Measurements from ENCODE around the gene IFIT1B. TPM values are rescaled to one million over a fixed set of nuclear protein-coding genes. Genes with fewer than 3 reads are reported as not detected.
"Not testable (repeated sequence)": the region's sequence is repeated elsewhere in the genome, so short reads cannot be mapped to it uniquely, and the experiment has no call there.

Gene IFIT1B
- total RNA-seq, 1 experiment from 2014 or later = not detected

- no peak for DNase-seq (ENCODE audit: extremely low read depth, low read depth)
Observed at GRCh38 chr10:89347701-89348457, 30.0 kb upstream of the IFIT1B start.

GRCh38 chr10:89348481-89348880 lies 29.4 kb upstream of the IFIT1B start:
- DNase-seq (ENCODE audit: extremely low read depth, low read depth) = no peak

GRCh38 chr10:89348975-89349374 lies 28.9 kb upstream of the IFIT1B start:
- no peak for DNase-seq (ENCODE audit: extremely low read depth, low read depth)

GRCh38 chr10:89350631-89351315 lies 27.1 kb upstream of the IFIT1B start:
- DNase-seq (ENCODE audit: extremely low read depth, low read depth) = not testable (repeated sequence)

GRCh38 chr10:89351412-89351779 lies 26.5 kb upstream of the IFIT1B start:
- DNase-seq (ENCODE audit: extremely low read depth, low read depth) = no peak

GRCh38 chr10:89351780-89352597 lies 25.9 kb upstream of the IFIT1B start:
- DNase-seq (ENCODE audit: extremely low read depth, low read depth) = no peak

GRCh38 chr10:89352802-89353201 lies 25.1 kb upstream of the IFIT1B start:
- DNase-seq (ENCODE audit: extremely low read depth, low read depth) = no peak

- no peak for DNase-seq (ENCODE audit: extremely low read depth, low read depth)
Observed at GRCh38 chr10:89355394-89355931, 22.4 kb upstream of the IFIT1B start.

GRCh38 chr10:89357096-89357495 lies 20.8 kb upstream of the IFIT1B start:
- DNase-seq (ENCODE audit: extremely low read depth, low read depth) = no peak

- DNase-seq (ENCODE audit: extremely low read depth, low read depth) = no peak
Observed at GRCh38 chr10:89357975-89358374, 19.9 kb upstream of the IFIT1B start.

- DNase-seq (ENCODE audit: extremely low read depth, low read depth) = no peak
Observed at GRCh38 chr10:89360157-89360556, 17.7 kb upstream of the IFIT1B start.

GRCh38 chr10:89362929-89363328 lies 14.9 kb upstream of the IFIT1B start:
- no peak for DNase-seq (ENCODE audit: extremely low read depth, low read depth)

- DNase-seq (ENCODE audit: extremely low read depth, low read depth) = no peak
Observed at GRCh38 chr10:89363729-89364442, 14.0 kb upstream of the IFIT1B start.

- DNase-seq (ENCODE audit: extremely low read depth, low read depth) = no peak
Observed at GRCh38 chr10:89364531-89364930, 13.3 kb upstream of the IFIT1B start.

GRCh38 chr10:89367529-89367928 lies 10.3 kb upstream of the IFIT1B start:
- DNase-seq (ENCODE audit: extremely low read depth, low read depth) = no peak

- no peak for DNase-seq (ENCODE audit: extremely low read depth, low read depth)
Observed at GRCh38 chr10:89368129-89368528, 9.7 kb upstream of the IFIT1B start.

GRCh38 chr10:89369156-89370105 lies 8.4 kb upstream of the IFIT1B start:
- no peak for DNase-seq (ENCODE audit: extremely low read depth, low read depth)

- DNase-seq (ENCODE audit: extremely low read depth, low read depth) = no peak
Observed at GRCh38 chr10:89371079-89371478, 6.8 kb upstream of the IFIT1B start.

- no peak for DNase-seq (ENCODE audit: extremely low read depth, low read depth)
Observed at GRCh38 chr10:89371987-89372386, 5.9 kb upstream of the IFIT1B start.
